ENCODE data around the gene WDSUB1.
A peak's percentile ranks its signal among the peaks of the same experiment; 100 is the strongest.

WDSUB1 gene, protein sequence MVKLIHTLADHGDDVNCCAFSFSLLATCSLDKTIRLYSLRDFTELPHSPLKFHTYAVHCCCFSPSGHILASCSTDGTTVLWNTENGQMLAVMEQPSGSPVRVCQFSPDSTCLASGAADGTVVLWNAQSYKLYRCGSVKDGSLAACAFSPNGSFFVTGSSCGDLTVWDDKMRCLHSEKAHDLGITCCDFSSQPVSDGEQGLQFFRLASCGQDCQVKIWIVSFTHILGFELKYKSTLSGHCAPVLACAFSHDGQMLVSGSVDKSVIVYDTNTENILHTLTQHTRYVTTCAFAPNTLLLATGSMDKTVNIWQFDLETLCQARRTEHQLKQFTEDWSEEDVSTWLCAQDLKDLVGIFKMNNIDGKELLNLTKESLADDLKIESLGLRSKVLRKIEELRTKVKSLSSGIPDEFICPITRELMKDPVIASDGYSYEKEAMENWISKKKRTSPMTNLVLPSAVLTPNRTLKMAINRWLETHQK

DNA sequence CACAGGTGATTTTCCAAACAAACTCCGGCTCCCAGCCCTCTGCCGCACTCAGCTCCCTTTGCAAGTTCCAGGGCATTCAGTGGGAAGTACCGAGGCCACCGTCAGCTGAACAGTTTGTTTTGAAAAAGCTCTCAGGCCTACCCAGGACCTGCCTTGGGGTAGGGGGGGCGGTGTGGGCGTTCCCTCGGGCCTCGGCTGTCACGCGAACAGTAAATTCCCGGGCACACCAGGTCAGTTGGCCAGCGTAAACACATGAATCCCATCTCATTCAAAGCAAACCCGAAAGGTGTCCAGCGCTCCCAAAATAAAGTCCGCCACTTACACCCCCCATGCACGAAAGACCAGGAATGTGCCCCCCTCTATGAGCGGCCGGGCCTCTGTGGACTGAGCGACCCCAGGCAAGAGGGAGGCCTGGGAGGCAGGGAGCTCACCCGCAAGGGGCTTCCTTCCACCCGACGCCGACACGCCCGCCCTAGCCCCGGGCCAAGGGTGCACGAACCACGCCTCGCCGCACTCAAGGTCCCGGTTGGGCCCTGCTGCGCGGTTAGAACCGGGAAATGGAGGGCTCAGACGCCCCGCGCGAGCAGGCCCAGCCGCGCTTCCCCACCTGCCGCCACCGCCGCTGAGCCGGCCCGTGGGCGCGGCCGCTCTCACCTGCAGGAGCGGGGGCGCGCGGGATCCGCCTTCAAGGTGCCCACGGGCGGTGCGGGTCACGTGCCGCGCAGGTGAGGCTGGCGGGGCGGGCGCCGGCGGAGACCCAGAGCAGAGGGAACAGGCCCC is at the start of gene WDSUB1:
Gene WDSUB1, minus strand, starts transcription at position 775 of the 780 bp plus-strand sequence. CDS start 3,634 bp downstream, outside the sequence.
- peak; percentile 15 for DNase-seq

DNA sequence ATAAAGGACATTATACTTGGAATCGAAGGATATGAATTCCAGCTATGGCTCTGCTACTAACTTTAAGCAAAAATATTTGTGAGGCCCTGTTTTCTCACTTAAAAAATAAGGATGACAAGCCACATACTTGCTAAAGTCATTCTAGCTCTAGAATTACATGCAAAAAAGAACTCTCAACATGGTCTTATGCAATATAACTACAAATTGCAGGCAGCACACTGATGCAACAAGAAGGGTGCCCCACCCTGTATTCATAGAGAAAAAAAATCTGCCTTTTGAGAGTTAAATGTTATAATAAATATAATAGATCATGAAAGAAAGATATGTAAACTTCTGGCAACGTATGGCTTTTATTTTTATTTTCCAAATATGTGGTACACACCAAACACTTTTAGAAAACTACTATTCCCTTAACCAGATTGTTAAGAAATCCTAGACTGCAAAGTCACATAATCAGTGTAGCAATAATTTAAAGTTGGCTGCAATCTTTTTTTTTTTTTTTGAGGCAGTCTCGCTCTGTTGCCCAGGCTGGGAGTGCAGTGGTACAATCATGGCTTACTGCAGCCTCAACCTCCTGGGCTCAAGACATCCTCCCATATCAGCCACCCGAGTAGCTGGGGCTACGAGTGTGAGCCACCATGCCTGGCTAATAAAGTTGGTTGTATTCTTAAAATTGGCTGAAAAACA is 40.2 kb upstream of the WDSUB1 start:
- no peak for DNase-seq

DNA sequence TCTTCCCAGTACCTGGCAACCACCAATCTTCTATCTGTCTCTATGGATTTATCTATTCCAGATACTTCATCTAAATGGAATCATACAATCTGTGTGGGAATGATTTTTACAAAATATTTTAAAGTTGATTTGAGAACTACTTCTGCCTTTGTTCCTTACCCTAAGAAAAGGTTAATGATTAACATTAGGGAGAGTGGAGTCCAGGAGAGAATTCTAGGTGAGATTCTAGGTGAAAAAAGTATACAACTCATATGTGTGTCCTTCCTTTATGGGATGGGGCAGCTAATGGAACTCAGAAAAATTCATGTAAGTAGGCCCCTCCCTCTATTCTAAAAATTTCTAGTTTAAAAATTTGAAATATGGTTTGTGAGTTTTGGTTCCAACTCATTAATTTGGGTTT is 35.9 kb upstream of the WDSUB1 start:
- DNase-seq = no peak

DNA sequence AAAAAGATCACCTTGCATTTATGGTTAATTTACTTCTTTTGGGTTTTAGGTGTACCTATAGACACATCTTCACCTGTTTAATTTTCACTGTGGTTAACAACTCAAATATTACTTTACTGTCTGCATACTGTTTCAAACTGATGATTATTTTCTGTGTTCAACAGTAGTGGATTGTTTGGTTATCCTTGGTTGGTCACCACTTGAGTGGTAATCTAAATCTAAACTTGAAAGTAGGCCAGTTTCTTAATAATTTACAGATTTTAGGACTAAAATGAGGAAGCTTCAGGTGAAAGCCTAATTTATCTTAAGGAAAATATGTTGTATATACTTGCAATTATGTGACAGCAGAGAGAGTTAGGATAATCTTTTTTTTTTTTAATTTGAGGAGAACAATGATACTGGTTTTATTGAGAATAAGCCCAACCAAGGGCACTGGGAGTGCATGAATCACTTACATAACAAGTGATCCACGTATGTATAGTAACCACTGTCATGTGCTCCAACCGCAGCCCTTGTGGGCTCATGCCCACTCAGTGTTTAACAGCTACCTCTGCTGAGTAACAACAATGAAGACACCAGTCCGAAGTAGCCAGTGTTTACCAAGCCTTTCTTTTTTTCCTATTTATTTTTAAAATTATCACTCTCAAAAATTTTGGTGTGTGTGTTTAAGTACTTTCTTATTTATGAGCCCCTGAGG is 31.0 kb upstream of the WDSUB1 start:
- no peak for DNase-seq

DNA sequence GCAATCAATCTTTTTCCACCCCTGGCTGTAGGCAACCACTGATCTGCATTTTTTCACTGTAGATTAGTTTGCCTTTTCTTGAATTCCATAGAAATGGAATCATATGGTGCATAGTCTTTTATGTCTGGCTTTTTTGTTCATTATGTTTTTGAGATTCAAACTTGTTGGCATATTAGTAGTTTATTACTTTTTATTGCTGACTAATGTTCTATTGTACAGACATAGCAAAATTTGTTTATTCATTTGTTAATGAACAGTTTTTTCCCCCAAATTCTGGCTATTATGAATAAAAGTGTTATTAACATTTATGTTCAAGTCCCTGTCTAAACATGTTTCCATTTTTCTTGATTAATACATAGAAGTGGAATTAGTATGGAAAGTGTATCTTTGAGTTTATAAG is 21.4 kb upstream of the WDSUB1 start:
- no peak for DNase-seq

DNA sequence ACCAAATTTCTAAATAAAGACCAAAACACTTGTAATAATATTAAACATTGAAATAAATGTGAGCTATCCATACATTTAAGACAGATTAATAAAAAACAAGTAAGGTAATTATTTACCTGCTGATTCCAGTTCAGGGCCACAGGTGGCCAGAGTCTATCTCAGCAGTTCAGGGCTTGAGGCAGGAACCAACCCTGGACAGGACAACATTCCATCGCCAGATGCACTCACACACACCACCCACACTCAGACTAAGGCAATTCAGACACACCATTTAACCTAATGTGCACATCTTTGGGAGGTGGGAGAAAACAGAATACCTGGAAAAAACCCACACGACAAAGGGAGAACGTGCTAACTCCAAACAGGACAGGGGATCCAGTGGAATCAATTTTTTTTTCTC is 14.1 kb upstream of the WDSUB1 start:
- DNase-seq = no peak

DNA sequence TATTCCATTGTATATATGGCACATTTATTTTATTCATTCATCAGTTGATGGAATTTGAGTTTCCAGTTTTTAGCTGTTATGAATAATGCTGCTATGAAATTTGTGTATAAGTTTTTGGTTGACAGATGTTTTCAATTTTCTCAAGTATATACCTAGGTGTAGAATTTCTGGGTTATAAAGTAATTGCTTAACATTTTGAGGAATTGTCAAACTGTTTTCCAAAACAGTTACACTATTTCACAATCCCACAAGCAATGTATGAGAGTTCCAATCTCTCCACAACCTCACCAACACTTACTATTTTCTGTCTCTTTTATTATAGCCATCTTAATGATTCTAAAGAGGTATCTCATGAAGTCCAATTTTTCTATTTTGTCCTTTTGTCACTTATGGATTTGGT is 12.5 kb upstream of the WDSUB1 start:
- no peak for DNase-seq

DNA sequence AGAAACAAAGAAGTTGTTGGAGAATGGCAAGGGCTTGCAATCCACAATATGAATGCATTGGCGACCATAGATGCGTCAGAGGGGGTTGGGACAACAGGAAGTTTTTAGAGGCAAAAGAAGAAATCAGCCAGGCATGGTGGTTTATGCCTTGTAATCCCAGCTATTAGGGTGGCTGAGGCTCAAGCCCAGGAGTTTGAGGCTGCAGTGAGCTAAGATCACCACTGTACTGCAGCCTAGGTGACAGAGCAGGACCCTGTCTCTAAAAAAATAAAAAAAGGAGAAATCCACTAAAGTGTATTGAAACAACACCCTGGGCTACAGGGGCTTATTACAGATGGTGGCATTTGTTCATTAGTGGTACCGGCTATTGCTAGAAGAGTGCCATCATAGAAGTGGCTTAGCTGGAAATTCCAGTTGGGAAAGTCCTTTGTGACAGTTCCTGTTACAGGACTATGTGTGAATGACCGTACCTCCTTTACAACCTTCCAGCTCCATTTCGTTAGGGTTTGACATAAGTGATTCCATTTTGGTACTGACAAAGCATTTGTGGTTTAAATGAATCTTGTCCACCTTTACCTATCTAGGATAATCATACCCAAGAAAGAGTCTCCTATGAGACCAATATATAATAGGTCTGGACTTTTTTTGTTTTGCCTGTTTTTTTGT is 10.7 kb upstream of the WDSUB1 start:
- DNase-seq = no peak

DNA sequence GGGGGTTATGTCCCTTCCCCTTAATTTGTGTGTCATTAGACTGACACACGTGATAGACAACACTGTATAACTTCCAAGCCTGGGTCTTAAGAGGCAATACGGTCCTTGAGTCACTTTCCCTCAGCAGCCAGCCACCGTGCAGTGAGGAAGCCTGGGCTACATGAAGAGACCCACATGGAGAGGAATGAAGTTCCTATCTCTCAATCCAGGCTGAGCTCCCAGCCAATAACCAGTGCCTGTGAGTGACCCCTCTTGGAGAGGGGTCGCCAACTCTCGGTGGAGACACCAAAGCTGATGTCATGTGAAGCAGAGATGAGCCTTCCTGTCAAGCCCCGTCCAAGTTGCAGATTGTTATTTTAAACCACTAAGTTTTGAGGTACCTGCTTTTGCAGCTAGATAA is 5.7 kb upstream of the WDSUB1 start:
- no peak for DNase-seq

DNA sequence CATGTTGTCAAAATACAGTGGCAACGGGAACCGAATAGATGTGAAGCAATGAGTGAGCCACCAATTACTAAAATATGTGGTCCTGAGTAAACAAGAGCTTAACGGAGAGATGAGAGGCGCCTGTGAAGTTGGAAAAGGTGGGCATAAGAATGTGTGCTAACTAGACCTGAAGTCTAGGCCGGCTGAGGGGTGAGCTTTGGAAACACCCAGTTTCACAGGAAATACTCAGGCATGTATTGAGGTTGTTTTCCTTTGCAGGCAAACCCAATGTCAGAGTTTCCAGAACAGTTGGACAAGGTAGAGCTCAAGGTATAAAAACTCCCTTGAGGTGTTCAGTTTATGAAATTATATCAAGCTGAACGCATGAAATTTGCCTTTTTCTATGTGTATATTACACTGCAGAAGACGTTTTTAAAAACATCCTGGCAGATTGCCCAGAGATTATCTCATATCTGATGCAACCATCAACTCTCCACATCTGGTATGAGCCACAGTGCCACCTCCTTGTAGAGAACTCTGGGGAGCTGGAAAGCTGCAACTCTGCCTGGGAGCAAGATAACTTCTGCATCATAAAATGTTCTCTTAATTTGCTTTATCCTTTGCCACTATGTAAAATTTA is 3.9 kb upstream of the WDSUB1 start:
- DNase-seq = peak; percentile 79

DNA sequence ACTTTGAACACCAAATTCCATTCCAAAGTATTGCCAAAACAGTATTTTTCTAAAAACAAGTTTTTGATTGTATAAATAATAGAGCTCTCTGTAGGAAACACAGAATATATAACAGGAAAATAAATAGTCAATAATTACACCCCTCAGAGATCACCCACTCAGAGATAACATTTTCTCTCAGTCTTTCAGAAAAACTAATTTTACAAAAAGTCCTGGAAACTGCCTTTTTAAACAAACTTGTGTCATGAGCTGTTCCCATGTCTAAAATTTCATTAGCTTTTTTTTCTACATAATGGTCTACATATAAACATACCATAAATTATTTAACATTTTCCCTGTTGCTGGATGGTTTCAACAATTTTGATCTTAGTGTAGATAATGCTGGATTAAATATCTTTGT is 1.2 kb upstream of the WDSUB1 start:
- no peak for DNase-seq

DNA sequence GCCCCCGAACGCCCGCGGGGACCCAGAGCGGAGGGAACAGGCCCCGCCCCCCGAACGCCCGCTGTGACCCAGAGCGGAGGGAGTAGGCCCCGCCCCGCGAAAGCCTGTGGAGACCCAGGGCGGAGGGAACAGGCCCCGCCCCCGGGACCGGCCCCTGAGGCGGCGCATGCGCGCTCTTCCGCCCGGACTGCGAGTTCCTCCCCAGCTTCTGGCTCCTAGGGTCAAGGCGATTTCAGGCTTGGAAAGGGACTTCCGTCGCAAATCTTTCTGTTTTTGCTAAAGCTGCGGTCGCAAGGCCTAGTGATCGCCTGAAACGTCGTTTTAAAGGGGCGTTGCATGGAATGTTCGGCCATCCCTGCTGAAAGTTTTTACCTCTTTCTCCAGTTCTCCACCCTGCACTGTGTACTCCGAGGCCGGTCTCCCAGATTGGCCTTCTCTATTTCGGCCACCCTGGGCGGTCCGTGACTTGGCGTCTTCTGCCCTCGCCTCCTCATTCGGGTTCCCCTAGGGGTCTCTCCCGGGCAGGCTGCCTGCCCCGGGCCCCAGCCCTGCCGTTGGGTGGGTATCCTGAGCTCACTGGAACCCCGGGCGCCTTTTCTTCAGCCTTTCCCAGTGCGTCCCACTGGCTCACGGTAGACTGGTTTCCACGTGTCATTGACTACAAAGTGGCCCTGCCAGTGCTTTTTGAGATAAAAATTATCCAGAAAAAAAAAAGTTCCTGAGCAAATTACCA is 372 bp upstream of the WDSUB1 start:
- DNase-seq = peak; percentile 99

DNA sequence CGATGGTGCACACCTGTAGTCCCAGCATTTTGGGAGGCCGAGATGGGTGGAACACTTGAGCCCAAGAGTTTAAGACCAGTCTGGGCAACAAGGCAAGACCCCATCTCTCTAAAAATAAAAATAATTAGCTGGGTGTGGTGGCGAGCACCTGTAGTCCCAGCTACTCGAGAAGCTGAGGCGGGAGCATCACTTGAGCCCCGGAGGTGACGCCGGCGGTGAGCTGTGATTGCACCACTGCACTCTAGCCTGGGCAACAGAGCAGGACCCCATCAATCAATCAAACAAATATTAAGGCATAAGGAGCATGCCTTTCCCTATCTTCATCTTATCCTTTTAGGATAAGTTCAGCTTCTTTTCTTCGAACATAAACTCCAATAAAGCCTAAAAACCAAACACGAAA is 1.1 kb downstream of the WDSUB1 start:
- DNase-seq = no peak

DNA sequence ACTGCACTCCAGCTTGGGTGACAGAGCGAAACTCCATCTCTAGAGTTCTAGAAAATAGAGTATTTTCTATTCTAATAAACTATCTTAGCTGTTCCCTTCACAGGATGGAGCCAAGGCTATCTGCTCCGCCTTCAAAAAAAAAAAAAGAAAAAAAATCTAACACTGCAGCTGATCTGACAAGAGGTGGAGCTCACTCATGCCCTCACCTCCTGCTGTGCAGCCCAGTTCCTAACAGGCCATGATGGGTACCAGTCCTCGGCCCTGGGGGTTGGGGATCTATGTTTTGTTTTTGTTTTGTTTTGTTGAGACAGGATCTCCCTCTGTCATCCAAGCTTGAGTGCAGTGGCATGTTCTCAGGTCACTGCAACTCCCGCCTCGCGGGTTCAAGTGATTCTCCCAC is 3.0 kb downstream of the WDSUB1 start:
- no peak for DNase-seq

DNA sequence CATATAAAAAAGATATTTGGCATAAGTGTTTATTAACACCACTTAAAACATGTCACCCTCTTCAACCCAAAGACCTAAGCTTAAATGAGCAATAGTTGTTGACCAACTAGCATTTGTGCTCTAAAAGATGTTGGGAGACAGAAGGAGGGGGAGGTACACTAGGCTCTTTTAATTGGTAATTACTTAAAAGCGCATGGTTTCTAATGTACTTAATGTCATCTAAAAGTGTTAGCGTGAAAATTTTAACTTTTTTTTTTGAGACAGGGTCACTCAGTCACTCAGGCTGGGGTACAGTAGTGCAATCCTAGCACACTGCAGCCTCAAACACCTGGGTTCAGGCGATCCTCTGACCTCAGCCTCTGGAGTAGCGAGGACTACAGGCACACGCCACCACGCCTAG is 5.5 kb downstream of the WDSUB1 start:
- DNase-seq = no peak

DNA sequence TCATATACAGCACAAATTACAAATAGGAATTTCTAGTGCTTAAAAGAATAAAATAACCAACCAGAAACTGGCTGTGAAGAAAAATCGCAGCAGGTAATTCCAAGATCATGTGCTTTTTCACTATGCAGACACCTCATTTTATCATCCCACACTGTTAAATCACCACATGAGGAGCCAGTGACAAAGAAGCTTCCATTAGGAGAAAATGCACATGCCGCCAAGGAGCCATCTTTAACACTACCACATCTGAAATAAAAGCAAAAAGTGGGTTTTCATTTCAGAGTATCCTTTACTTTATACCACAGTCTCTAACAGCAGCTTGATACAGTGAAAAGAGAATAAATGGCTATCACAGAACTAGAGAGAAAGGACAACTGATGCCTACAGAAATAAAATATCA is 6.8 kb downstream of the WDSUB1 start:
- DNase-seq = no peak

DNA sequence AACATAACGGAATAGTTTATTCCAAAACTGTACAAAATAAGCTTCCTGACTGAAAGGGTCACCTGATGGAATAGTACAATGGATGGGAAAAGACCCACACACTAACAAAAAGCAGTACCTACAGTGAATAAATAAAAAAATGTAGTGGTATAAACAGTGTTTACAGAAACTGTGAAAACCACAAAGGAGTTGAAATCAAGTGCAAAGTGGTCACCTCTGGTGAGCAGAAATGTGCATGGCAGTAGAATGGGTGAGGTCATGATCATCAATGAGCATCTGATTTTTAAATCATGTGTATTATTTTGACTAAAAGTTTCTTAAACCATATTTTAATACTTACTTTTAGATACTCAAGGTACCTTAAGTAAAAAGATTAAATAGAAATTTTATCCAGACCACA is 11.4 kb downstream of the WDSUB1 start:
- DNase-seq = no peak

DNA sequence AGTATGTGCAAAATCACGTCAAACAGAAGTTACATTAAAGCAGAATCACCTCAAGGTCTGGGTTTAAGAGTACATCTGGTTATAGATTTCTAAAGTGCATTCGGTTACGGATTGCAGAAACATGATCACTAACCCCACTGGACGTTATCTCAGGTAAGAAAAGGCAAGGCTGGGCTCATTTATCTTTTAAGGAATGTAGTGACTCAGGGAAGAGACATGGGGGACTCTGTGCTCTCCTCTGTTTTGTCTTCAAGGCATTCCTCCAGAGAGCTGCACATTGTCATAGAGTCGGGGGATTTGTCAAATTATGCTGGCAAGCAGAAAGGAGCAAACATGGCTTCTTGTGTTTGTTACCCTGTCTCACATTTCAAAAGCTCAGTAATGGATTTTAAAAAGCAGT is 14.3 kb downstream of the WDSUB1 start:
- DNase-seq = no peak

DNA sequence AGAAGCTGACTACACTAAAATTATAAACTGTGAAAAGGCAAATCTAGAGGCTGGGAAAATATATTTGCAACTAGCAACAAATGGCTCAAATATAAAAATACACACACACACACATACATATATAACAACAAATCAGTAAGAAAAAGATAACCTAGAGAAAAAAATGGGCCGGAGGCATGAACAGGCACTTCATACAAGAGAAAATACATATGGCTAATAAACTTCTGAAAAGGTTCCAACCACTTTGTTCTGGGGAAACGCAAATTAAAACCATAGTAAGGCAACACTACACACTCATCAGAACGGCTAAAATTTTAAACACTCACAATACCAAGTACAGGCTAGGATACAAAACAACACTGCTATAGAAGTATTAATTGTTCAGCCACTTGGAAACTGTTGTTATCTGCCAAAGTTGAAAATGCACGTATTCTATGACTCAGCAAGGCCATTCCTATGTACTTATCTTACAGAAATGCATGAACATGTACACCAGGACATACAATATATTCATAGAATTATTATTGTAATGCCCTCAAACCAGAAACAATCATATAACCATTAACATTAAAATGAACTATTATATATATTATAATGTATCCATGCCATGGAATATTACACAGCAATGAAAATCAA is 15.6 kb downstream of the WDSUB1 start:
- DNase-seq = no peak

DNA sequence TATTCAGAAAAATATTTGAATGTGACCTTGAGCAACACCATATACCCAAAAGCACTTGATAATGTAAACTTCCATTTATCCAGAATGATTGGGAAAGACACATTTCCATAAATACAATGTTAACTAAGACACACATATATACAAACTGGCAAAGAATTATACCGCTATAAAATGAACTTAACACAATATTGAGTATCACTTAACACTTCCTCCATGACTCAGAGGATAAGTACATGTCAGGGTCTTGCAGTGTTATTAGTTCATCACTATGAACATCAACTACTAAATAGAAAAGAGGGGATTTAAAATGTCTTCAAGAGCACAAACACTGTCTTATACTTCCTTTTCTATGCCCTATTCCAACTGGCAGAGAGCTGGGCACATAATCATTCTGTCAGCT is 18.6 kb downstream of the WDSUB1 start:
- no peak for DNase-seq

DNA sequence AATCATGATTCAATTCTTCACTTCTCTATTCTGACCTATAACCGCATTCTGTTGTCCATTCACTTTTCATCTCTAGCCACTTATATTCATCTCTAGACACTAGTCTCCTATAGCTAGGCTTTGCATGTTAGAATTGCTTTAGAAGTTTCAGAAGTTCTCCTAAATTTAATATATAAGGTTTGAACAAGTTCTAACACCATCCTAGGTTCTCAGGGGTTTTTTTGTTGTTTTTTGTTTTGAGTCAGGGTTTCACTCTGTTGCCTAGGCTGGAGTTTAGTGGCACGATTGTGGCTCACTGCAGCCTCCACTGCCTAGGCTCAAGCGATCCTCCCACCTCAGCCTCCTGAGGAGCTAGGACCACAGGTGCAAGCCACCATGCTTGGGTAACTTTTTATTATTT is 19.9 kb downstream of the WDSUB1 start:
- DNase-seq = no peak
